ENCODE data around the gene DNMT3B. TPM values are rescaled to one million over a fixed set of nuclear protein-coding genes. Genes with fewer than 3 reads are reported as not detected.

DNMT3B gene
- total RNA-seq, 1 donor from 2014 or later: 4.7 TPM

- H3K27me3 Mint-ChIP-seq (ENCODE audit: low read depth): no peaks in the 10 kb centered on the region
- no peak for DNase-seq (ENCODE audit: low spot score)
- peak overlapping the region; percentile 12 for H3K27ac Mint-ChIP-seq (ENCODE audit: unreplicated experiment)
- H3K9me3 Mint-ChIP-seq (ENCODE audit: low read depth): no peaks in the 10 kb centered on the region
- peaks cover 22% of the 10 kb centered on the region for H3K36me3 Mint-ChIP-seq (ENCODE audit: low read depth)
- TF ChIP-seq CTCF (IDR thresholded peaks at IDR 0.05): no peak
- no peak overlapping the region for H3K4me3 Mint-ChIP-seq (ENCODE audit: unreplicated experiment)
- peaks cover 8% of the 10 kb centered on the region for H3K4me1 Mint-ChIP-seq (ENCODE audit: low read depth)
Observed at GRCh38 chr20:32798046-32798981, 36.1 kb downstream of the DNMT3B start.

- peaks cover 39% of the 10 kb centered on the region for H3K36me3 Mint-ChIP-seq (ENCODE audit: low read depth)
Observed at GRCh38 chr20:32803092-32803491, 40.9 kb downstream of the DNMT3B start.

GRCh38 chr20:32804022-32804715 is 42.0 kb downstream of the DNMT3B start:
- Mint-ChIP-seq H3K4me3 (ENCODE audit: unreplicated experiment) (no peak overlapping the region), H3K27ac (ENCODE audit: unreplicated experiment) (no peak overlapping the region), H3K4me1 (ENCODE audit: low read depth) (no peaks in the 10 kb centered on the region), H3K9me3 (ENCODE audit: low read depth) (no peaks in the 10 kb centered on the region), H3K27me3 (ENCODE audit: low read depth) (no peaks in the 10 kb centered on the region), H3K36me3 (ENCODE audit: low read depth) (peaks cover 41% of the 10 kb centered on the region)
- TF ChIP-seq CTCF (IDR thresholded peaks at IDR 0.05): no peak
- DNase-seq (ENCODE audit: low spot score): no peak

More at GRCh38 chr20:32803092-32803491, 40.9 kb downstream of the DNMT3B start:
- no peak overlapping the region for H3K4me3 Mint-ChIP-seq (ENCODE audit: unreplicated experiment)
- H3K27me3 Mint-ChIP-seq (ENCODE audit: low read depth): no peaks in the 10 kb centered on the region
- no peak for DNase-seq (ENCODE audit: low spot score)
- H3K27ac Mint-ChIP-seq (ENCODE audit: unreplicated experiment): no peak overlapping the region
- H3K9me3 Mint-ChIP-seq (ENCODE audit: low read depth): no peaks in the 10 kb centered on the region
- no peaks in the 10 kb centered on the region for H3K4me1 Mint-ChIP-seq (ENCODE audit: low read depth)
- no peak for TF ChIP-seq CTCF (IDR thresholded peaks at IDR 0.05)

DNA sequence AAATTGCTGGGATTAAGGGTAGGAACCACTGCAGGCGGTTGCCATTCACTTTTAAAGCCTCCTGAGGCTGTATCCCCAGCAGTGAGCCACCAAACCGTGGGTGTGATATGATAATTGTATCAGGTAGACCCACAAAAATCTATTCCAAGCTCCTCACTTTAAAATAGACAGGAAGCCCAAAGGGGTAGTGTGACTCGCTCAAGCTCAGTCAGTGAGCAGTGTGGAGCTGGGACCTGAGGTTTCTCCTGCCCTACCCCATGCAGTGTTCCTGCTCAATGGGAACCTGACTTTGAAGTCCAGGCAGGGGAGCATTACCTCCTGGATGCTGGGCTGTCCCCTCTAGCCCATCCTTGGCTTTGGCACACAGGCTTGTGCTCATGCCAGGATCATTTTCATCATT is 42.6 kb downstream of the DNMT3B start:
- Mint-ChIP-seq H3K4me3 (ENCODE audit: unreplicated experiment) (no peak overlapping the region), H3K27ac (ENCODE audit: unreplicated experiment) (no peak overlapping the region), H3K27me3 (ENCODE audit: low read depth) (no peaks in the 10 kb centered on the region), H3K36me3 (ENCODE audit: low read depth) (peaks cover 38% of the 10 kb centered on the region), H3K9me3 (ENCODE audit: low read depth) (no peaks in the 10 kb centered on the region), H3K4me1 (ENCODE audit: low read depth) (no peaks in the 10 kb centered on the region)
- TF ChIP-seq CTCF (IDR thresholded peaks at IDR 0.05): no peak
- no peak for DNase-seq (ENCODE audit: low spot score)

GRCh38 chr20:32805721-32806120 is 43.5 kb downstream of the DNMT3B start:
- no peaks in the 10 kb centered on the region for H3K9me3 Mint-ChIP-seq (ENCODE audit: low read depth)
- no peak for TF ChIP-seq CTCF (IDR thresholded peaks at IDR 0.05)
- H3K4me3 Mint-ChIP-seq (ENCODE audit: unreplicated experiment): no peak overlapping the region
- H3K36me3 Mint-ChIP-seq (ENCODE audit: low read depth): peaks cover 34% of the 10 kb centered on the region
- H3K27ac Mint-ChIP-seq (ENCODE audit: unreplicated experiment): no peak overlapping the region
- no peaks in the 10 kb centered on the region for H3K4me1 Mint-ChIP-seq (ENCODE audit: low read depth)
- no peak for DNase-seq (ENCODE audit: low spot score)
- H3K27me3 Mint-ChIP-seq (ENCODE audit: low read depth): no peaks in the 10 kb centered on the region

All from chondrocyte (in vitro differentiated cells).